ENCODE measurements around the gene VTA1.
"Not testable (repeated sequence)": the region's sequence is repeated elsewhere in the genome, so short reads cannot be mapped to it uniquely, and the experiment has no call there.

The VTA1 gene

DNA sequence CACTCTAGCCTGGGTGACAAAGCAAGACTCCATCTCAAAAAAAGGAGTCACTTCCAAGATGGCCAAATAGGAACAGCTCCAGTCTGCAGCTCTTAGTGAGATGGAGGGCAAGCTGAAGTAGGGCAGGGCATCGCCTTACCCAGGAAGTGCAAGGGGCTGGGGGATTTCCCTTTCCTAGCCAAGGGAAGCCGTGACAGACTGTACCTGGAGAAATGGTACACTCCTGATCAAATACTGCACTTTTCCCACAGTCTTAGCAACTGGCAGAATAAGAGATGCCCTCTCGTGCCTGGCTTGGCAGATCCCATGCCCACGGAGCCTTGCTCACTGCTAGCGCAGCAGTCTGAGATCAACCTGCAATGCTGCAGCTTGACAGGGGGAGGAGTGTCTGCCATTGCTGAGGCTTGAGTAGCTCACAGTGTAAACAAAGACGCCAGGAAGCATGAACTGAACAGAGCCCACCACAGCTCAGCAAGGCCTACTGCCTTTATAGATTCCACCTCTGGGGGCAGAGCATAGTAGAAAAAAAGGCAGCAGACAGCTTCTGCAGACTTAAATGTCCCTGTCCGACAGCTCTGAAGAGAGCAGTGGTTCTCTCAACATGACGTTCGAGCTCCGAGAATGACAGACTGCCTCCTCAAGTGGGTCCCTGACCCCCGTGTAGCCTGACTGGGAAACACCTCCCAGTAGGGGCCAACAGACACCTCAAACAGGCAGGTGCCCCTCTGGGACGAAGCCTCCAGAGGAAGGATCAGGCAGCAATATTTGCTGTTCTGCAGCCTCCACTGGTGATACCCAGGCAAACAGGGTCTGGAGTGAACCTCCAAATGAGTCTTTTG lies 85.4 kb downstream of the VTA1 start:
- H2AFZ ChIP-seq (ENCODE audit: low read depth, low read length); H4K20me1 ChIP-seq (ENCODE audit: insufficient read depth, low read length); H3K4me1 ChIP-seq (ENCODE audit: insufficient read depth, low read length); H3K27ac ChIP-seq (ENCODE audit: low read length); H3K9ac ChIP-seq (ENCODE audit: low read depth, low read length); H3K4me2 ChIP-seq (ENCODE audit: insufficient read depth, low read length); H3K4me3 ChIP-seq (ENCODE audit: low read depth in 1 of 2, low read length in 2 of 2); H3K79me2 ChIP-seq (ENCODE audit: insufficient read depth, low read length); H3K9me3 ChIP-seq (ENCODE audit: insufficient read depth, low read length, severe bottlenecking); H3K36me3 ChIP-seq (ENCODE audit: insufficient read depth, low read length); H3K27me3 ChIP-seq (ENCODE audit: insufficient read depth, low read length, poor library complexity): not testable (repeated sequence)
- DNase-seq, result peak; percentile 13
- ATAC-seq (ENCODE audit: insufficient read depth, low read depth), result 0 out of 3 replicates have a peak, but pooled peaks have one; percentile 44

DNA sequence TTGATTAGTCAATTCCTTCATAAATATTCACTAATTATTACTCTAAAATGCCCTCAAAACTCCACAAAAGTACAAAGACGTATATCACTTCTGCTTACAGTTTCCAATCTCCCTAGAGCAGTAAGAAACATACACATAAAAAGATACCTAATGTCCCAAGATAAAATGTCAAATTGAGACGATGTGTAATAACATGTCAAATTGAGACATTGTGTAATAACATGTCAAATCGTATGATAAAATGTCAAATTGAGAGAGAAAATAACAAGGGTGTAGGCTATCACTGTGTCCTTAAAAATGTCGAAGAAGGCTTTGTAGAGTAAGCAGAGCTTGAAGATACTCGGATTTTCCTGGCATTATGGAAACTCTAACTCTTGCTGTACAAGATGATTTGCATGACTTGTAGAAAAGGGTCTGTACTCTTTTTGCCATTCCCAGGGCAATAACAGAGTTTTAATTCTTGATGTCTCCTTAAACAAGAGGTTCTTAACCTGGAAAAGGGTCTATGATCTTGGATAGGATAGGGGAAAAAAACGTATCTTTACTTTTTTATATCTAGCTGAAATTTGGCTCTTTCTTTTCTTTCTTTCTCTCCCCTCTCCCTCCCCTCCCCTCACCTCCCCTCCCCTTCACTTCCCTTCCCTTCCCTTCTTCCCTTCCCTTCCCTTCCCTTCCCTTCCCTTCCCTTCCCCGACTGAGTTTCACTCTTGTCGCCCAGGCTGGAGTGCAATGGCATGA lies 87.1 kb downstream of the VTA1 start:
- Histone ChIP-seq H3K4me3 (ENCODE audit: low read depth in 1 of 2, low read length in 2 of 2) (no peak overlapping the region), H3K4me1 (ENCODE audit: insufficient read depth, low read length) (no peaks in the 10 kb centered on the region), H3K27me3 (ENCODE audit: insufficient read depth, low read length, poor library complexity) (peaks cover 5% of the 10 kb centered on the region), H4K20me1 (ENCODE audit: insufficient read depth, low read length) (no peaks in the 10 kb centered on the region), H3K79me2 (ENCODE audit: insufficient read depth, low read length) (no peaks in the 10 kb centered on the region), H3K9ac (ENCODE audit: low read depth, low read length) (no peak overlapping the region), H3K9me3 (ENCODE audit: insufficient read depth, low read length, severe bottlenecking) (no peaks in the 10 kb centered on the region), H3K4me2 (ENCODE audit: insufficient read depth, low read length) (no peak overlapping the region), H3K27ac (ENCODE audit: low read length) (no peak overlapping the region), H2AFZ (ENCODE audit: low read depth, low read length) (no peak overlapping the region), H3K36me3 (ENCODE audit: insufficient read depth, low read length) (no peaks in the 10 kb centered on the region)
- DNase-seq (no peak), ATAC-seq (ENCODE audit: insufficient read depth, low read depth) (no peak)
- TF ChIP-seq, protein P1, sequence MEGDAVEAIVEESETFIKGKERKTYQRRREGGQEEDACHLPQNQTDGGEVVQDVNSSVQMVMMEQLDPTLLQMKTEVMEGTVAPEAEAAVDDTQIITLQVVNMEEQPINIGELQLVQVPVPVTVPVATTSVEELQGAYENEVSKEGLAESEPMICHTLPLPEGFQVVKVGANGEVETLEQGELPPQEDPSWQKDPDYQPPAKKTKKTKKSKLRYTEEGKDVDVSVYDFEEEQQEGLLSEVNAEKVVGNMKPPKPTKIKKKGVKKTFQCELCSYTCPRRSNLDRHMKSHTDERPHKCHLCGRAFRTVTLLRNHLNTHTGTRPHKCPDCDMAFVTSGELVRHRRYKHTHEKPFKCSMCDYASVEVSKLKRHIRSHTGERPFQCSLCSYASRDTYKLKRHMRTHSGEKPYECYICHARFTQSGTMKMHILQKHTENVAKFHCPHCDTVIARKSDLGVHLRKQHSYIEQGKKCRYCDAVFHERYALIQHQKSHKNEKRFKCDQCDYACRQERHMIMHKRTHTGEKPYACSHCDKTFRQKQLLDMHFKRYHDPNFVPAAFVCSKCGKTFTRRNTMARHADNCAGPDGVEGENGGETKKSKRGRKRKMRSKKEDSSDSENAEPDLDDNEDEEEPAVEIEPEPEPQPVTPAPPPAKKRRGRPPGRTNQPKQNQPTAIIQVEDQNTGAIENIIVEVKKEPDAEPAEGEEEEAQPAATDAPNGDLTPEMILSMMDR (IDR thresholded peaks at IDR 0.05; ENCODE audit: borderline replicate concordance, extremely low read depth, low read length, poor library complexity, severe bottlenecking), result no peak
- TF ChIP-seq EZH2 (IDR thresholded peaks at IDR 0.05; ENCODE audit: borderline replicate concordance, low read depth, low read length, severe bottlenecking), result no peak

DNA sequence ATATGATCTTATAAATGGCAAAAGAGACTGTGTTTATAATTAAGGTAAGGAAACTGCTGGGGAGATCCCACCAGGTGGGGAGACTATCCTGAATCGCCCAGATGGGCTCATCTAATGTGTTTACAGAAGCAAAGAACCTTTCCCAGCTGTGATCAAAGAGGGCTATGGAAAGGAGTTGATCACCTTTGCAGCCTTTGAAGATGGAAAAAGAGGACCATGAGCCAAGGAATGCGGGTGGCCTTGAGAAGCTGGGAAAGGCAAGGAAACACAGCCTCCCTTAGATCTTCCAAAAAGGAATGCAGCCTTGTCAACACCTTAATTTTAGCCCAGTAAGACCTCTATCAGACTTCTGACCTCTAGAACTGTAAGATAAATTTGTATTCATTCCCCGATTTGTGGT lies 88.2 kb downstream of the VTA1 start:
- peaks cover 5% of the 10 kb centered on the region for H3K27me3 ChIP-seq (ENCODE audit: insufficient read depth, low read length, poor library complexity)
- H3K4me3 ChIP-seq (ENCODE audit: low read depth in 1 of 2, low read length in 2 of 2), result no peak overlapping the region
- no peaks in the 10 kb centered on the region for H4K20me1 ChIP-seq (ENCODE audit: insufficient read depth, low read length)
- DNase-seq, result no peak
- H2AFZ ChIP-seq (ENCODE audit: low read depth, low read length), result no peak overlapping the region
- no peaks in the 10 kb centered on the region for H3K9me3 ChIP-seq (ENCODE audit: insufficient read depth, low read length, severe bottlenecking)
- no peak overlapping the region for H3K9ac ChIP-seq (ENCODE audit: low read depth, low read length)
- no peak for ATAC-seq (ENCODE audit: insufficient read depth, low read depth)
- no peak overlapping the region for H3K4me2 ChIP-seq (ENCODE audit: insufficient read depth, low read length)
- no peak for TF ChIP-seq EZH2 (IDR thresholded peaks at IDR 0.05; ENCODE audit: borderline replicate concordance, low read depth, low read length, severe bottlenecking)
- TF ChIP-seq, protein P1 (IDR thresholded peaks at IDR 0.05; ENCODE audit: borderline replicate concordance, extremely low read depth, low read length, poor library complexity, severe bottlenecking), result no peak
- H3K36me3 ChIP-seq (ENCODE audit: insufficient read depth, low read length), result no peaks in the 10 kb centered on the region
- H3K4me1 ChIP-seq (ENCODE audit: insufficient read depth, low read length), result no peaks in the 10 kb centered on the region
- H3K27ac ChIP-seq (ENCODE audit: low read length), result no peak overlapping the region
- H3K79me2 ChIP-seq (ENCODE audit: insufficient read depth, low read length), result no peaks in the 10 kb centered on the region

DNA sequence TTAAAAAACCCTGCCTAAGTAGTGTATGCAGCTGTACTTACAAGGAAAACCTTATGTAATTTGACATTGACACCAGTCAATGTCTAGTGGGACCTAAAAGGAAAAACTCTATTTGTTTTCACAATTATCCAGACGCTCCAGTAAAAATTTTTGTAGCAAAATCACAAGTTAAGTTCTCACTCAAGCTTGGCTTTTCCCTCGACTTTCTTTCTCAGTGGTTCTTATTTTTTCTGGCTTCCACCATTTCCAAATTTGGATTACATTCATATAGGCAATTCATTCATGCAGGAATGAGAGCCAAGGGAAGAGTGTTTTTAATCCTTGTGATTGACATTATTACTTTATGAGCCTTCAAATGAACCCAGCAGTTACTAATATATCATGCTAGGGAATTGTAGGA lies 88.7 kb downstream of the VTA1 start:
- Histone ChIP-seq H3K4me1 (ENCODE audit: insufficient read depth, low read length) (no peaks in the 10 kb centered on the region), H2AFZ (ENCODE audit: low read depth, low read length) (no peak overlapping the region), H3K27me3 (ENCODE audit: insufficient read depth, low read length, poor library complexity) (peaks cover 5% of the 10 kb centered on the region), H3K9ac (ENCODE audit: low read depth, low read length) (no peak overlapping the region), H3K36me3 (ENCODE audit: insufficient read depth, low read length) (no peaks in the 10 kb centered on the region), H3K9me3 (ENCODE audit: insufficient read depth, low read length, severe bottlenecking) (no peaks in the 10 kb centered on the region), H3K4me2 (ENCODE audit: insufficient read depth, low read length) (no peak overlapping the region), H3K27ac (ENCODE audit: low read length) (no peak overlapping the region), H3K4me3 (ENCODE audit: low read depth in 1 of 2, low read length in 2 of 2) (no peak overlapping the region), H3K79me2 (ENCODE audit: insufficient read depth, low read length) (no peaks in the 10 kb centered on the region), H4K20me1 (ENCODE audit: insufficient read depth, low read length) (no peaks in the 10 kb centered on the region)
- ATAC-seq (ENCODE audit: insufficient read depth, low read depth), result no peak
- TF ChIP-seq, protein P1 (IDR thresholded peaks at IDR 0.05; ENCODE audit: borderline replicate concordance, extremely low read depth, low read length, poor library complexity, severe bottlenecking), result no peak
- no peak for TF ChIP-seq EZH2 (IDR thresholded peaks at IDR 0.05; ENCODE audit: borderline replicate concordance, low read depth, low read length, severe bottlenecking)
- no peak for DNase-seq
